GM12878 (cell line): ENCODE results near the gene LRRN2.

Source experiments
- BRCA1 ChIP-seq: IDR thresholded peaks from 2 replicates; pipeline ENCODE4 v1.6.1; 2011; ENCODE audit warnings: low read depth, low read length, improper control_type of control experiment
- CTCF ChIP-seq, 3 experiments: IDR thresholded peaks in 2 of 3; conservative IDR thresholded peaks in 1 of 3; 2 replicates each; pipeline ENCODE4 v1.5.1; 2011; ENCODE audit warnings: low read depth in 3 of 3, low read length in 3 of 3, mild to moderate bottlenecking in 3 of 3, control low read depth in 2 of 3, moderate library complexity in 2 of 3, inconsistent platforms in 1 of 3, mixed read lengths in 1 of 3; ENCODE audit not compliant: control insufficient read depth in 2 of 3, insufficient read depth in 1 of 3; ENCODE audit errors: extremely low read depth in 1 of 3
- NFIC ChIP-seq: IDR thresholded peaks from 2 replicates; pipeline ENCODE4 v1.6.1; 2012; ENCODE audit warnings: low read depth, mild to moderate bottlenecking, inconsistent platforms, low read length, moderate library complexity
- PML ChIP-seq: IDR thresholded peaks from 2 replicates; pipeline ENCODE4 v1.6.1; 2012; ENCODE audit warnings: low read length, inconsistent platforms
- POLR2A ChIP-seq: IDR thresholded peaks from 2 replicates; pipeline ENCODE4 v1.6.1; 2011; ENCODE audit warnings: low read depth, mild to moderate bottlenecking, low read length
- POLR2AphosphoS2 ChIP-seq: IDR thresholded peaks from 2 replicates; pipeline ENCODE4 v1.6.1; 2011; ENCODE audit warnings: low read depth, mild to moderate bottlenecking, low read length, improper control_type of control experiment, moderate library complexity
- RELA ChIP-seq: fragments of 450-650 bp; IDR thresholded peaks from 2 replicates; pipeline ENCODE4 v1.8.0; 2014; ENCODE audit warnings: borderline replicate concordance; ENCODE audit not compliant: partially characterized antibody
- USF1 ChIP-seq: IDR thresholded peaks from 2 replicates; pipeline ENCODE4 v1.6.1; 2011; ENCODE audit warnings: borderline replicate concordance, low read depth, mild to moderate bottlenecking, moderate library complexity, mixed read lengths, low read length; ENCODE audit not compliant: insufficient read depth; ENCODE audit errors: extremely low read length
- ZZZ3 ChIP-seq: IDR thresholded peaks from 2 replicates; pipeline ENCODE4 v1.6.1; 2011; ENCODE audit warnings: low read depth; ENCODE audit not compliant: control insufficient read depth, insufficient read length

- TF ChIP-seq POLR2A (no peak), POLR2AphosphoS2 (no peak), NFIC (no peak), CTCF (IDR thresholded peaks at IDR 0.05 in 2 of 3, conservative IDR thresholded peaks at IDR 0.05 in 1 of 3; ENCODE audit: control insufficient read depth in 2 of 3, extremely low read depth in 1 of 3, insufficient read depth in 1 of 3, low read depth in 3 of 3, low read length in 3 of 3) (no peak), BRCA1 (no peak), RELA (no peak), USF1 (no peak), PML (no peak), ZZZ3 (no peak)
Observed at GRCh38 chr1:204621996-204622395, 63.5 kb downstream of the LRRN2 start.
